ENCODE data around the gene TMEM220. TPM values are rescaled to one million over a fixed set of nuclear protein-coding genes. Genes with fewer than 3 reads are reported as not detected.

TMEM220 gene
- total and polyA plus RNA-seq, 10 of the 15 experiments (the other 5 are each of a cell fraction or from before 2014, with no cell fraction given): 0.02 to 0.30 (median 0.06) TPM; not detected in 1

GRCh38 chr17:10716218-10716617 is 13.6 kb downstream of the TMEM220 start (continued):
- TF ChIP-seq PRDM15 (CRISPR knock-in tag; IDR thresholded peaks at IDR 0.05) (no peak), SREBF1 (IDR thresholded peaks at IDR 0.05; ENCODE audit: low read length) (no peak), TAF1 (IDR thresholded peaks at IDR 0.05; ENCODE audit: borderline replicate concordance, low read depth, low read length) (no peak), MEF2B (IDR thresholded peaks at IDR 0.05; ENCODE audit: partially characterized antibody, poor library complexity, severe bottlenecking) (no peak), MTA3 (IDR thresholded peaks at IDR 0.05; ENCODE audit: borderline replicate concordance, low read length) (no peak), HDGF (IDR thresholded peaks at IDR 0.05) (no peak)

DNA sequence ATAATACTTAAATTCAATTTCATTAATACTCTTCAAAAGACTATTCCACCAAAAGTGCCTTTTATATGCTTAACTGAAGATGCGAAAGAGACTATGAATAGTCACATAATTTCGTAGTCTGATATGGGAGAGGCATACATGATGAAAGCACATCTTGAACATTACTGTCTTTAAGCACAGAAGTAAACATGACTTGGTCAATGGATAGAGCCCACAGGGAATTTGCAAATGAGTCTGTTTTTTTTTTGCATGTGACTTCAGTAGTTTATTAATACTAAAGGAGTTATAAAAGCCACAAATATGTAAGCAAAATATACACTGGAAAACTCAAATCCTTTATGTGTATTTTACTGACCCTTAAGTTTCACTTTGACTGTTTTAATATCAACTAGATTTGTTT is 16.5 kb downstream of the TMEM220 start:
- Histone ChIP-seq H3K4me3 (no peak overlapping the region), H3K27ac (ENCODE audit: control insufficient read depth, insufficient read depth) (no peak overlapping the region), H3K4me2 (ENCODE audit: control insufficient read depth, insufficient read depth) (no peak overlapping the region), H3K9me3 (replicated peaks; ENCODE audit: control insufficient read depth, insufficient read depth, low read length) (no peaks in the 10 kb centered on the region), H4K20me1 (ENCODE audit: control insufficient read depth, insufficient read depth) (no peaks in the 10 kb centered on the region), H3K9ac (ENCODE audit: control insufficient read depth, insufficient read depth, low read length) (no peak overlapping the region), H2AFZ (ENCODE audit: control insufficient read depth, low read depth, low read length) (no peak overlapping the region), H3K79me2 (ENCODE audit: control insufficient read depth, insufficient read depth, low read length) (no peaks in the 10 kb centered on the region), H3K36me3 (ENCODE audit: control insufficient read depth in 2 of 2, insufficient read depth in 2 of 2, low read length in 1 of 2) (peaks cover 5 to 11% of the 10 kb centered on the region in 2 experiments), H3K27me3 (replicated peaks in 1 of 2; ENCODE audit: control insufficient read depth in 2 of 2, insufficient read depth in 2 of 2, low read length in 1 of 2) (no peaks in the 10 kb centered on the region), H3K4me1 (ENCODE audit: control insufficient read depth, insufficient read depth, low read length) (no peaks in the 10 kb centered on the region)
- whole genome bisulfite sequencing (ENCODE audit: insufficient coverage, insufficient replicate concordance, low lambda C conversion rate, missing lambda C conversion rate): 81% methylated on average over 2 of the region's 2 CpGs
- POLR2A ChIA-PET: no interaction called here
- CTCF ChIA-PET: no interaction called here
- intact Hi-C loops (cut with micrococcal nuclease; ENCODE audit: unreplicated experiment) (no loop called here), in situ Hi-C loops (cut with MboI) (no loop called here)
- FAIRE-seq (no peak), DNase-seq (ENCODE audit: low read depth, low spot score) (no peak), ATAC-seq (no peak)
- no TSS peak for BruUV-seq (replicated peaks)
- SMC1A ChIA-PET (ENCODE audit: uncharacterized antibody, unreplicated experiment): no interaction called here
- RAD21 ChIA-PET (ENCODE audit: unreplicated experiment): no interaction called here
- TF ChIP-seq RELA (IDR thresholded peaks at IDR 0.05; ENCODE audit: borderline replicate concordance, partially characterized antibody) (no peak), CREB1 (IDR thresholded peaks at IDR 0.05; ENCODE audit: low read depth) (no peak), STAT3 (IDR thresholded peaks at IDR 0.05; ENCODE audit: low read depth, low read length) (no peak), TCF12 (IDR thresholded peaks at IDR 0.05; ENCODE audit: low read depth, low read length) (no peak), BMI1 (IDR thresholded peaks at IDR 0.05; ENCODE audit: borderline replicate concordance) (no peak), NRF1 (conservative IDR thresholded peaks at IDR 0.05; ENCODE audit: low read depth, low read length) (no peak), SMAD5 (IDR thresholded peaks at IDR 0.05; ENCODE audit: low read depth) (no peak), CTCF (IDR thresholded peaks at IDR 0.05 in 2 of 3, conservative IDR thresholded peaks at IDR 0.05 in 1 of 3; ENCODE audit: control insufficient read depth in 2 of 3, extremely low read depth in 1 of 3, insufficient read depth in 1 of 3, low read depth in 3 of 3, low read length in 3 of 3) (no peak)
- TF ChIP-seq, protein P1, sequence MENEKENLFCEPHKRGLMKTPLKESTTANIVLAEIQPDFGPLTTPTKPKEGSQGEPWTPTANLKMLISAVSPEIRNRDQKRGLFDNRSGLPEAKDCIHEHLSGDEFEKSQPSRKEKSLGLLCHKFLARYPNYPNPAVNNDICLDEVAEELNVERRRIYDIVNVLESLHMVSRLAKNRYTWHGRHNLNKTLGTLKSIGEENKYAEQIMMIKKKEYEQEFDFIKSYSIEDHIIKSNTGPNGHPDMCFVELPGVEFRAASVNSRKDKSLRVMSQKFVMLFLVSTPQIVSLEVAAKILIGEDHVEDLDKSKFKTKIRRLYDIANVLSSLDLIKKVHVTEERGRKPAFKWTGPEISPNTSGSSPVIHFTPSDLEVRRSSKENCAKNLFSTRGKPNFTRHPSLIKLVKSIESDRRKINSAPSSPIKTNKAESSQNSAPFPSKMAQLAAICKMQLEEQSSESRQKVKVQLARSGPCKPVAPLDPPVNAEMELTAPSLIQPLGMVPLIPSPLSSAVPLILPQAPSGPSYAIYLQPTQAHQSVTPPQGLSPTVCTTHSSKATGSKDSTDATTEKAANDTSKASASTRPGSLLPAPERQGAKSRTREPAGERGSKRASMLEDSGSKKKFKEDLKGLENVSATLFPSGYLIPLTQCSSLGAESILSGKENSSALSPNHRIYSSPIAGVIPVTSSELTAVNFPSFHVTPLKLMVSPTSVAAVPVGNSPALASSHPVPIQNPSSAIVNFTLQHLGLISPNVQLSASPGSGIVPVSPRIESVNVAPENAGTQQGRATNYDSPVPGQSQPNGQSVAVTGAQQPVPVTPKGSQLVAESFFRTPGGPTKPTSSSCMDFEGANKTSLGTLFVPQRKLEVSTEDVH (IDR thresholded peaks at IDR 0.05; ENCODE audit: low read depth, partially characterized antibody): no peak

Data from GM12878 (cell line).